ENCODE measurements around the gene SLC6A17. TPM values are rescaled to one million over a fixed set of nuclear protein-coding genes. Genes with fewer than 3 reads are reported as not detected.

SLC6A17 gene
- polyA plus RNA-seq, 1 donor, result 0.33 TPM

DNA sequence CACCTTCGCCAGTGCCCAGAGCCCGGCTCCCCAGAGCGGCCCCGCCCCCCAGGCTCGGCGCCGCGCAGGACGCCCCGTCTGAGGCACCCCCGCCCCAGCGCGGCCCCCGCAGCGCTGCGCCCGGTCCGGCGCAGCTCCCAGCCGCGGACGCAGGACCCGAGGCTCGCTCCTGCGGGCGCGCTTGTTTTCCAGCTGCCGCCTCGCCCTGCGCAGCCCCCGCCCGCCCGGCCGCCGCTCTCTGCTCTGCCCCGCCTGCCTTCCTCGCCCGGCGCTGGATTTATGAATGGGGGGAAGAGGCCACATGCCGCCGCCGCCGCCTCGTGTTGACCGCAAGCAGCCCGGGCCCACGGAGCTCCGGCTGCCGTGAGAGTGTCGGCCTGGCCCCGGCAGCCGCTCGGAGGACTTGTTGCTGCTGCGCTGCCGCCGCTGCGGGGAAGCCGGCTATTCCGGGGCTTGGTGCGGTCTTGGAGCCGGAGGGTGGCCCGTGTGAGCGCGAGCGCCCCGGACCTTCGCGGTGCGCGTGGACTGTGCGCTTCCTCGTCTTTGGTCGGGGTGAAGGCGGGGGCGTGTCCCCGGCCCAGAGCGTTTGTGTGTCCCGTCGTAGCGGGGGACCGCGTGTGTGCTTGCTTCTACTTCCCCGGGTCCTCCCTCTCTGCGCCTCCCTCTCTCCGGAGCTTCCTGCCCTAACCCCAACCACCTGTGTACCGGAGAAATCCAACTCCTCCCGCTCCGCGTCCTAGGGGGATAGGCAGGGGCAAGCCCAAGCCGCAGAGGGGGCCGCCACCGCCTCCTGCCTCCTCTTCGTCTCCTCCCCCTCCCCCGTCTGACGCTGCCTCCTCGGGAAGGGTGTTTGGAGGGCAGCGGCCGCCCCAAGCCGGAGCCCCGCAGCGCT lies 60.6 kb downstream of the SLC6A17 start:
- Histone ChIP-seq H3K36me3 (ENCODE audit: control insufficient read depth, insufficient read depth, low read length) (no peaks in the 10 kb centered on the region), H3K4me3 (ENCODE audit: low read length) (peak overlapping the region; percentile 44), H3K27ac (ENCODE audit: low read length) (no peak overlapping the region), H3K9me3 (ENCODE audit: control insufficient read depth, low read depth, low read length) (peaks cover 7% of the 10 kb centered on the region), H3K4me1 (ENCODE audit: control insufficient read depth, insufficient read depth, low read length) (peaks cover 5% of the 10 kb centered on the region), H3K27me3 (ENCODE audit: control insufficient read depth, insufficient read depth, low read length) (peaks cover 51% of the 10 kb centered on the region)
- DNase-seq, result peak in 1 of 2 donors; percentile 63
- WGBS (ENCODE audit: insufficient coverage, low lambda C conversion rate), result no CpG with 5 or more reads among the region's 101 CpGs

DNA sequence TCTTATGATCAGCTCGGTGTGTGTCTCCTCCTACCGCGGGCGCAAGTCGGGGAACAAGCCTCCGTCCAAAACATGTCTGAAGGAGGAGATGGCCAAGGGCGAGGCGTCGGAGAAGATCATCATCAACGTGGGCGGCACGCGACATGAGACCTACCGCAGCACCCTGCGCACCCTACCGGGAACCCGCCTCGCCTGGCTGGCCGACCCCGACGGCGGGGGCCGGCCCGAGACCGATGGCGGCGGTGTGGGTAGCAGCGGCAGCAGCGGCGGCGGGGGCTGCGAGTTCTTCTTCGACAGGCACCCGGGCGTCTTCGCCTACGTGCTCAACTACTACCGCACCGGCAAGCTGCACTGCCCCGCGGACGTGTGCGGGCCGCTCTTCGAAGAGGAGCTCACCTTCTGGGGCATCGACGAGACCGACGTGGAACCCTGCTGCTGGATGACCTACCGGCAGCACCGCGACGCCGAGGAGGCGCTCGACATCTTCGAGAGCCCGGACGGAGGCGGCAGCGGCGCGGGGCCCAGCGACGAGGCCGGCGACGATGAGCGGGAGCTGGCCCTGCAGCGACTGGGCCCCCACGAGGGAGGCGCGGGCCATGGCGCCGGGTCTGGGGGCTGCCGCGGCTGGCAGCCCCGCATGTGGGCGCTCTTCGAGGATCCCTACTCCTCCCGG lies 61.3 kb downstream of the SLC6A17 start:
- peaks cover 7% of the 10 kb centered on the region for H3K9me3 ChIP-seq (ENCODE audit: control insufficient read depth, low read depth, low read length)
- H3K4me1 ChIP-seq (ENCODE audit: control insufficient read depth, insufficient read depth, low read length), result peaks cover 5% of the 10 kb centered on the region
- H3K27me3 ChIP-seq (ENCODE audit: control insufficient read depth, insufficient read depth, low read length), result peaks cover 51% of the 10 kb centered on the region
- no peak overlapping the region for H3K27ac ChIP-seq (ENCODE audit: low read length)
- no CpG with 5 or more reads among the region's 81 CpGs for WGBS (ENCODE audit: insufficient coverage, low lambda C conversion rate)
- no peak for DNase-seq
- no peaks in the 10 kb centered on the region for H3K36me3 ChIP-seq (ENCODE audit: control insufficient read depth, insufficient read depth, low read length)
- peak overlapping the region; percentile 44 for H3K4me3 ChIP-seq (ENCODE audit: low read length)

DNA sequence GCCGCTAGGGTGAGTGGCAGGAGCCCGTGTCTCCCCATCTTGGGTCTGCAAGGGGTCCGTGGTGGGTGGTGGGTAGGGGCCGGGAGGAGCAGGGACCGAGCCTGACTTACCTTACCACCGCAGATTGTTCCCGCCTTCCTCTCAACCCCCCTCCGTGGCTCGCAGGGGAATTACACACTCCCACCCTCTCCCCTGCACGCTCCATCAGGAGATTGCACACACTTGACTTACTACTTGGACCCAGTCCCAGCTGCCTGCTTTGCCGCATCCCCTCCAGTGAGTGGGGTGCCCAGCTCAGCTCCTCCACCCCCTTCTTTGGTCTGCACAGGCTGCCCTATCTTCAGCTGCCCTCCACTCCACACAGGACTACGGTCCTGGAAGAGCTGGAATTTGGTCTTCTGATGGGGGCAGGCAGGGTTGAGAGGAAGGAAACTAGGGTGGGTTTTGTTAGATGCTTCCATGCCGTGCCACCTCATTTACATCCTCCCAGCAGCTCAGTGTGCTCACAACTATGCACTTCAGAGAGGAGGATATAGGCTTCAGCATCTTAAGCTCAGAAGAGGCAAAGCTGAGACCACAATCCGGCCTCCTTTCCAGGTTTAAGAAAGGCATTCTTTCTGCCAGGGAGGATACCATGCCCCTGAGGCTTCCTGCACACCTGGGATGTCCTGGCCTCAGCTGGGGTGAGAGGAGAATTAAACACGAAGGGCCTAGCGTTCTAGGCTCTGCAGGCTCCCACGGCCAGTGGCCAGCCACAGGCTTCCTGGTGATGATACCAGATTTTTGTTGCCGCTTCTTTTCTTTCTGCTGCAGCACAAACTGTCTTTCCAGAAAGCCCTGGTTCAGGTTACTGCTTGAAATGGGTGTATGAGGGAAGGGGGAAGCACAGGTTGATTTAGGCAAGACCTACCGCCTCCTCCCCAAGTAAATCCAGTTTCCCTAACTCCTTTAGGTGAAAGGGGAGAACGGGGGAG lies 62.2 kb downstream of the SLC6A17 start:
- H3K9me3 ChIP-seq (ENCODE audit: control insufficient read depth, low read depth, low read length), result peaks cover 7% of the 10 kb centered on the region
- H3K4me3 ChIP-seq (ENCODE audit: low read length), result no peak overlapping the region
- DNase-seq, result no peak
- peaks cover 5% of the 10 kb centered on the region for H3K4me1 ChIP-seq (ENCODE audit: control insufficient read depth, insufficient read depth, low read length)
- H3K27ac ChIP-seq (ENCODE audit: low read length), result no peak overlapping the region
- peaks cover 48% of the 10 kb centered on the region for H3K27me3 ChIP-seq (ENCODE audit: control insufficient read depth, insufficient read depth, low read length)
- no peaks in the 10 kb centered on the region for H3K36me3 ChIP-seq (ENCODE audit: control insufficient read depth, insufficient read depth, low read length)
- 89% methylated on average over 1 of the region's 20 CpGs for WGBS (ENCODE audit: insufficient coverage, low lambda C conversion rate)

DNA sequence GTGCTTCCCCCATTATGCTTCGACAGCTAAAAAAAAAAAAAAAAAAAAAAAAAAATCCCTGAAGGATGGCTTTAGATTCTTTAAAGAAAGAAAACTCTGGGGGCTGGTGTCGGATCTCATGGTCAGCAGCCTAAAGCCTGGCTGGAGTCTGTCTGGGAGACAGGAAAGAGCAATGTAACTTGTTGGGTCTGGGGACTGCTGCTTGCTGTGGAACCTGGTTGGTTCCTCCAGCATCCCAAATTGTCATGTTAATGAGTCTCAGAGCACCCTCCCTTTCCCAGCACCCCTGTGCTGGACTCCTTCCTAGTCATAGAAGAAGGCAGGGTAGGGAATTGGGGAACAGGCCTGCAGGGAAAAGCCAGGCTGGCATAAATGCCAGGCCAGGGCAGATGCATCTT lies 62.8 kb downstream of the SLC6A17 start:
- WGBS (ENCODE audit: insufficient coverage, low lambda C conversion rate), result 63% methylated on average over 1 of the region's 2 CpGs
- Histone ChIP-seq H3K4me1 (ENCODE audit: control insufficient read depth, insufficient read depth, low read length) (peaks cover 5% of the 10 kb centered on the region), H3K27me3 (ENCODE audit: control insufficient read depth, insufficient read depth, low read length) (peaks cover 45% of the 10 kb centered on the region), H3K9me3 (ENCODE audit: control insufficient read depth, low read depth, low read length) (peaks cover 7% of the 10 kb centered on the region), H3K27ac (ENCODE audit: low read length) (no peak overlapping the region), H3K4me3 (ENCODE audit: low read length) (no peak overlapping the region), H3K36me3 (ENCODE audit: control insufficient read depth, insufficient read depth, low read length) (no peaks in the 10 kb centered on the region)
- DNase-seq, result no peak

DNA sequence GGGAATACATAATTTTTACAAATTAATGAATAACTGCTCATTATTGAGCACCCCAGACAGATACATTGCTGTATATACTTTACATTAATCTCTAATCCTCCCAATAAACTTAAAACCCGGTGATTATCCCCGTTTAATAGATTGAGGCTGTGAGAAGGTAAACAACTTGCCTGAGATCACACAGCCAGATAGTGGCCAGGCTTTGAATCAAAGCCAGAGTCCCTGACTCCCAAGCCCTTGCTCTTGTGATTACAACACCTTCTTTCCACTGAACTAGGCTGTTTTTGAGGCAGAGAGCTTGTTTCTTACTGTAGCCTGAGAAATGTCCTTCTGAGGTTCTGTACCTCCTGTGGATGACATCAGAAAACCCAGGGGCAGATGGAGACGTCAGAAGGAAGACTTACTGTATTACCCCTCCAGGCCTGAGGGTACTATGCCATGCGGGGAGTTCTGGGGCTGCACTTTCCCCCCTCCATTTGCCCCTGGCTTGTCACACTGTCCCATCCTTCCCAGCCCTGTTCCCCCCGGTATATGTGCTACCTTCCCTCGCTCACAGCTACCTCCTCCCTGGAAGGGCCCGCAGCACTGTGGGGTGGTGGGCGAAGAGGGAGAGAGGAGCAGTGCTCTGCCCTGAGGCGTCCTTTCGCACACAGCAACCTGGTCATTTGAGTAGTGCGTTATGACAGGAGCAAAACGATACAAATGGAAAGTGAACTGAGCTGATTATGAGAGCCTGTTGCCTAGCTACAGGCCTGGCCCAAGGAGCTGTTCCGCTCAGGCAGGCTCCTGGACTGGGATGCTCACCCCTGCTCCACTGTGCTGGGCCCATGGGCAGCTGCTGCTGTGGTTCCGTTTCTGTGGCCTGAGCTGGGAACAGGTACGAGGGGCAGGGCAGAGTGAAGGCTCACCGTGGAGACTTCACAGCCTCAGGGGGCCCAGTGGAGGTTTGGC lies 64.4 kb downstream of the SLC6A17 start:
- Histone ChIP-seq H3K4me1 (ENCODE audit: control insufficient read depth, insufficient read depth, low read length) (peaks cover 5% of the 10 kb centered on the region), H3K9me3 (ENCODE audit: control insufficient read depth, low read depth, low read length) (peaks cover 7% of the 10 kb centered on the region), H3K27me3 (ENCODE audit: control insufficient read depth, insufficient read depth, low read length) (peaks cover 35% of the 10 kb centered on the region), H3K27ac (ENCODE audit: low read length) (no peak overlapping the region), H3K4me3 (ENCODE audit: low read length) (no peak overlapping the region), H3K36me3 (ENCODE audit: control insufficient read depth, insufficient read depth, low read length) (no peaks in the 10 kb centered on the region)
- WGBS (ENCODE audit: insufficient coverage, low lambda C conversion rate), result no CpG with 5 or more reads among the region's 16 CpGs
- DNase-seq, result no peak

DNA sequence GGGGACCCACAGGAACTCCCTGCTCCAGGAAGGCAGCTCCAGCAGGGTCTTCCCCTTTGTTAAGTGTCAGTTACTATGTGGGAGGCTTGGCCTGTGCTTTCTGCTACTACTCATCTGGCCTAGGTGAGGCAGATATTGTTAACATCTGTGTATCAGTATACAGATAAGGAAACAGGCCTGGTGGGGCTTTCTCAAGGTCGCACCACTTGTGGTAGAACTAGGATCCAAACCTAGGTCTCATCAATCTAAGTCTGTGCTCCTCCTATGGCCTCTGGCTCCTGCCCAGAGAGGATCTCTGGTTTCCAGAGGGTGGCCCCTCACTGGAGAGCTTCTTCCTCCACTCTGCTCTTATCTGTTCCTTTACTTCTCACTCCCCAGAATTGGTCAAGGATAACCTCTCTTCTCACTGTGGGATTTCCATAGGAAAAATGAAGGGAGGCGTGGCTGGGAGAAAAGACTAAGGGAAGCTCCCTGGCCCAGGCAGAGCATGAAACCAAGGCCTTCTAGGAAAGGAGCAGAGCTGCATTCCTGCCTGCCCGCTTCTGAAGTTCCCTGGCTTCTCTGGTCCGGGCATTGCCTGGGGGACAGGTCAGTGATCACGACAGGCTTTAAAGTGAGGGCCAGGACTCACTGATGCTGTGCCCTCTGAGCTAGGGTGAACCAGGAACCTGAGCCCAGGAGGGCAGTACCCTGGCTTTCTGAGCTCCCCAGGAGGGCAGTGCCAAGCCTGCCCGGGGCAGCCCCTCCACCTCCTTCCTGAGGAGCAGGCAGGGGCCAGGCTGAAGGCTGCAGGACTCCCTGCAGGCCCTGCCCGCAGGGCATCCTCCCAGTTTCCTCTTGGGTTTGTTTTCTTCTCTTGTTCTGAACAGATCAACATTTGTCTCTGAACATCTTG lies 65.6 kb downstream of the SLC6A17 start:
- Histone ChIP-seq H3K36me3 (ENCODE audit: control insufficient read depth, insufficient read depth, low read length) (no peaks in the 10 kb centered on the region), H3K4me1 (ENCODE audit: control insufficient read depth, insufficient read depth, low read length) (peaks cover 11% of the 10 kb centered on the region), H3K27me3 (ENCODE audit: control insufficient read depth, insufficient read depth, low read length) (peaks cover 31% of the 10 kb centered on the region), H3K9me3 (ENCODE audit: control insufficient read depth, low read depth, low read length) (peaks cover 6% of the 10 kb centered on the region), H3K27ac (ENCODE audit: low read length) (no peak overlapping the region), H3K4me3 (ENCODE audit: low read length) (no peak overlapping the region)
- DNase-seq, result no peak
- WGBS (ENCODE audit: insufficient coverage, low lambda C conversion rate), result no CpG with 5 or more reads among the region's 7 CpGs

DNA sequence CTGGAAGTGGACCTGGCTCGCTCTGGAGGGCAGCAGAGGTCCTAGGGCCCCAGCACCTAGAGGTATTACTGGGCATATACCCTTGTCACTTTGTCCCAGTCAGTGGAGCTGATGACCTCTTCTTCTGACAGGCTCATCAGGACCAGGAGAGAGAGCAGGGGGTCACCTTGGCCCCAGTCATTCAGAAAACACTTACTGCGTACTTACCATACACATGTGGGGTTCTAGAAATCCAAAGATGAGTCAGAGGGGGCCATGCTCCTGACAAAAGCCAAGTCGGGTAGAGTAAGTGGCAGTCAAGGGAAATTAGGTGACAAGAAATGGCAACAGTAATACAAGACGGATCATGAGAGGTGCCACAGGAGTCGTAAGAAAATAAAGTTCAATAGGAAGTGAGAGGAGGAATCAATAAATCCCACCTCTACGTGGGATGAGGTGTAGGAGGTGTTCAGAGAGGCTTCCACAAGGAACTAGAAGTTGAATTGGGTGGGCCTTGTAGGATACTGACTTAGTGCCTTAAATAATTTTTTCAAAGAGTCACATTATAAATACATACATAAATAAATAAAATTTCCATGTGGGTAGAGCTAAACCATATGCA lies 66.7 kb downstream of the SLC6A17 start:
- Histone ChIP-seq H3K4me1 (ENCODE audit: control insufficient read depth, insufficient read depth, low read length) (peaks cover 5% of the 10 kb centered on the region), H3K4me3 (ENCODE audit: low read length) (no peak overlapping the region), H3K36me3 (ENCODE audit: control insufficient read depth, insufficient read depth, low read length) (no peaks in the 10 kb centered on the region), H3K9me3 (ENCODE audit: control insufficient read depth, low read depth, low read length) (no peaks in the 10 kb centered on the region), H3K27me3 (ENCODE audit: control insufficient read depth, insufficient read depth, low read length) (peaks cover 20% of the 10 kb centered on the region), H3K27ac (ENCODE audit: low read length) (no peak overlapping the region)
- no CpG with 5 or more reads among the region's 6 CpGs for WGBS (ENCODE audit: insufficient coverage, low lambda C conversion rate)
- DNase-seq, result no peak

DNA sequence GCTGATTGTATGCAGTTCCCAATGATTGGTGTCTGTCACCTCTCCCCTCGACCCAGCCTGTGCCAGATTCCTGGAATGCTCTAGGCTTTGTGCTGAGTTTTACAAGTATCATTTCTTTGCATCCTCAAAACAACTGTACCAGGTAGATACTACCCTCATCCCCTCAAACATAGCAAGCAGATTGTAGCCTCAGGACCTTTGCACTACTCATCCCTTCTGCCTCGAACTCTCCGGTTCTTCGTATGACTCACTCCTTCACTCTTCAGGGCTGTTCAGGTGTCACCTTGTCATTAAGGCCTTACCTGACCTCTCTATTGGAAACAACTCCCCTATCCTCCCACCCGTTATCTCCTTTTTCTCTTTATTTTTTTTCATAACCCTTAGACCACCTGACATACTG lies 67.8 kb downstream of the SLC6A17 start:
- H3K4me1 ChIP-seq (ENCODE audit: control insufficient read depth, insufficient read depth, low read length), result peaks cover 5% of the 10 kb centered on the region
- peaks cover 8% of the 10 kb centered on the region for H3K27me3 ChIP-seq (ENCODE audit: control insufficient read depth, insufficient read depth, low read length)
- H3K9me3 ChIP-seq (ENCODE audit: control insufficient read depth, low read depth, low read length), result no peaks in the 10 kb centered on the region
- no peak overlapping the region for H3K27ac ChIP-seq (ENCODE audit: low read length)
- H3K36me3 ChIP-seq (ENCODE audit: control insufficient read depth, insufficient read depth, low read length), result no peaks in the 10 kb centered on the region
- WGBS (ENCODE audit: insufficient coverage, low lambda C conversion rate), result 93% methylated on average over 4 of the region's 5 CpGs
- DNase-seq, result no peak
- H3K4me3 ChIP-seq (ENCODE audit: low read length), result no peak overlapping the region
